ENCODE measurements around the gene AMOT.

DNA sequence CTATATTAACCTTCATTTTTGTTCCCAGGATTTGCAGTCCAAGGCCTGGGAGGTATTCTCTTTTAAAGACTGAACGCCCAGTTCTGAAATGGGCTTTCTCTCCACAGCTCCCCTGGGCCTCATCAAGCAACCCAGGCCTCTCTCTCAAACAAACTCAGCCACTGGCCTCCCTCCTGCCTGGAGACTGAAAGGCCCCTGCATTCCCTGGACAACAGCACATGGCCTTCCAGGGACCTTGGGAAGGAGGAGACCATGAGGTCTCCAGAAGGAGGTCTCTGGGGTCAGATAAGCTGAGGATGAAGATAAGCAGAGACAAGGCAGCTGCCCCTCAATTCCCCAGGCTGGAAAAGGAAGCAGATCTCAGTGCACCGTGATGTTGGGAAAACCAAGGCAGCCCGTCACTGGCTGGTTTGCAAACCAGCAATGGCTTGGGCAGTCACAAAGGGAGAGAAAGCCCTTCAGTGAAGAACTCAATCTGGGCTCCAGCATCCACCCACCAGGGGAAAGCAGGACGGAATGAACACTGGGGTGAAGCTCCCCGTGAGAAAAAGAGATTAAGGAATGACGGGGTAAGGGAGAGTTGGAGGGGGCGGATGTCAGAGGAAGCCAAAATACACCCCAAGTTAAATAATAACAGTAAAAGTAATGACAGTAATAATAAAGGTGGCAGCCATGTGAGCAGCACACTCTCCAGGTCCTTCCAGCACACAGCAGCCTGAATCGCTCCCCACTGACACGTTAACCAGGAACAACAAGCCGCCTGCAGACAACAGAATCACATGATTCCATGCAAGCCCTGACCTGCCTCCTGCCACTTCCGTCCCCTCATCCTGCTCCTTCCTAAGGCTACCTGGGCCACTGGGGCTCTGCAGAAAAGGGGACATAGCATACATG is 22.3 kb downstream of the AMOT start:
- TF ChIP-seq, protein P1, sequence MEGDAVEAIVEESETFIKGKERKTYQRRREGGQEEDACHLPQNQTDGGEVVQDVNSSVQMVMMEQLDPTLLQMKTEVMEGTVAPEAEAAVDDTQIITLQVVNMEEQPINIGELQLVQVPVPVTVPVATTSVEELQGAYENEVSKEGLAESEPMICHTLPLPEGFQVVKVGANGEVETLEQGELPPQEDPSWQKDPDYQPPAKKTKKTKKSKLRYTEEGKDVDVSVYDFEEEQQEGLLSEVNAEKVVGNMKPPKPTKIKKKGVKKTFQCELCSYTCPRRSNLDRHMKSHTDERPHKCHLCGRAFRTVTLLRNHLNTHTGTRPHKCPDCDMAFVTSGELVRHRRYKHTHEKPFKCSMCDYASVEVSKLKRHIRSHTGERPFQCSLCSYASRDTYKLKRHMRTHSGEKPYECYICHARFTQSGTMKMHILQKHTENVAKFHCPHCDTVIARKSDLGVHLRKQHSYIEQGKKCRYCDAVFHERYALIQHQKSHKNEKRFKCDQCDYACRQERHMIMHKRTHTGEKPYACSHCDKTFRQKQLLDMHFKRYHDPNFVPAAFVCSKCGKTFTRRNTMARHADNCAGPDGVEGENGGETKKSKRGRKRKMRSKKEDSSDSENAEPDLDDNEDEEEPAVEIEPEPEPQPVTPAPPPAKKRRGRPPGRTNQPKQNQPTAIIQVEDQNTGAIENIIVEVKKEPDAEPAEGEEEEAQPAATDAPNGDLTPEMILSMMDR (IDR thresholded peaks at IDR 0.05; ENCODE audit: low read depth, low read length) = no peak
- TF ChIP-seq POLR2A (IDR thresholded peaks at IDR 0.05; ENCODE audit: extremely low read depth, insufficient read length) = no peak
- TF ChIP-seq, protein P2, sequence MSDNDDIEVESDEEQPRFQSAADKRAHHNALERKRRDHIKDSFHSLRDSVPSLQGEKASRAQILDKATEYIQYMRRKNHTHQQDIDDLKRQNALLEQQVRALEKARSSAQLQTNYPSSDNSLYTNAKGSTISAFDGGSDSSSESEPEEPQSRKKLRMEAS (IDR thresholded peaks at IDR 0.05; ENCODE audit: low read depth, low read length) = no peak

Measured in NB4 (cell line).